PC-3 (cell line): ENCODE results near the gene COX7A2L. TPM values are rescaled to one million over a fixed set of nuclear protein-coding genes. Genes with fewer than 3 reads are reported as not detected.

Experiments
- ATAC-seq: fragments of 200-7000 bp; cut with Tn5 transposase; 2 replicates; pipeline ENCODE4 v1.9.1; 2020; ENCODE audit warnings: mild to moderate bottlenecking, moderate library complexity
- BruUV-seq: library from RNA; stranded (reverse); fragments of 400-500 nt; replicated peaks from 2 replicates; lab custom pipeline; 2021; lab: Mats Ljungman, UMichigan
- CTCF ChIA-PET: fragments of 300-600 bp; sonication (Branson Sonifier 250); formaldehyde crosslinking; loops from one replicate; lab custom pipeline; 2022; ENCODE audit warnings: antibody characterized with exemption; lab: Charles Lee
- POLR2A ChIA-PET: fragments of 300-600 bp; sonication (Branson Sonifier 250); formaldehyde crosslinking; loops from one replicate; lab custom pipeline; 2022; ENCODE audit warnings: antibody characterized with exemption; ENCODE audit not compliant: unreplicated experiment; lab: Charles Lee
- DNase-seq: peaks from one replicate; pipeline ENCODE4 v3.0.0-alpha.2; 2015
- H2AFZ ChIP-seq: fragments of 300-600 bp; sonication (generic); 2 replicates; pipeline ENCODE4 v1.6.0; 2016; ENCODE audit warnings: antibody characterized with exemption, low read length
- H3F3A ChIP-seq: fragments of 300-600 bp; sonication (generic); one replicate; pipeline ENCODE4 v1.6.0; 2017; ENCODE audit warnings: antibody characterized with exemption, low read length, control low read depth, mild to moderate bottlenecking; ENCODE audit not compliant: unreplicated experiment
- H3K27ac ChIP-seq: fragments of 300-600 bp; sonication (generic); 2 replicates; pipeline ENCODE4 v1.5.1; 2016; ENCODE audit warnings: mild to moderate bottlenecking, low read length
- H3K27me3 ChIP-seq: fragments of 300-600 bp; sonication (generic); 2 replicates; pipeline ENCODE4 v1.6.1; 2016; ENCODE audit warnings: low read length, mixed read lengths
- H3K36me3 ChIP-seq: fragments of 300-600 bp; sonication (generic); 2 replicates; pipeline ENCODE4 v1.6.1; 2016; ENCODE audit warnings: low read depth, mixed run types, low read length, mixed read lengths
- H3K4me1 ChIP-seq: fragments of 300-600 bp; sonication (generic); 2 replicates; pipeline ENCODE4 v1.5.1; 2016; ENCODE audit warnings: low read length; ENCODE audit not compliant: insufficient read depth
- H3K4me2 ChIP-seq: fragments of 300-600 bp; sonication (generic); 2 replicates; pipeline ENCODE4 v1.6.0; 2016; ENCODE audit warnings: low read length
- H3K4me3 ChIP-seq: fragments of 300-600 bp; sonication (generic); 2 replicates; pipeline ENCODE4 v1.5.1; 2016; ENCODE audit warnings: mild to moderate bottlenecking, low read length, mixed read lengths
- H3K79me2 ChIP-seq: fragments of 300-600 bp; sonication (generic); 2 replicates; pipeline ENCODE4 v1.6.1; 2017; ENCODE audit warnings: low read length, mixed read lengths
- H3K9ac ChIP-seq: fragments of 300-600 bp; sonication (generic); 2 replicates; pipeline ENCODE4 v1.6.0; 2016; ENCODE audit warnings: mild to moderate bottlenecking, low read length
- H3K9me2 ChIP-seq: fragments of 300-600 bp; sonication (generic); replicated peaks from 2 replicates; pipeline ENCODE4 v1.6.1; 2016; ENCODE audit warnings: mixed run types, low read length, mixed read lengths
- H3K9me3 ChIP-seq: fragments of 300-600 bp; sonication (generic); 2 replicates; pipeline ENCODE4 v1.6.1; 2016; ENCODE audit warnings: low read length, mixed read lengths
- H4K20me1 ChIP-seq: fragments of 300-600 bp; sonication (generic); 2 replicates; pipeline ENCODE4 v1.6.1; 2016; ENCODE audit warnings: low read length, mixed read lengths
- CTCF ChIP-seq: fragments of 300-600 bp; sonication (generic); conservative IDR thresholded peaks from 2 replicates; pipeline ENCODE4 v1.5.1; 2017; ENCODE audit warnings: antibody characterized with exemption, low read depth, mild to moderate bottlenecking, low read length
- EZH2 ChIP-seq: fragments of 300-600 bp; sonication (generic); IDR thresholded peaks from one replicate; pipeline ENCODE4 v1.6.1; 2017; ENCODE audit warnings: antibody characterized with exemption, mild to moderate bottlenecking, low read length; ENCODE audit not compliant: unreplicated experiment
- EZH2phosphoT487 ChIP-seq: fragments of 300-600 bp; sonication (generic); IDR thresholded peaks from 2 replicates; pipeline ENCODE4 v1.6.1; 2018; ENCODE audit warnings: mild to moderate bottlenecking, antibody characterized with exemption, low read length, borderline replicate concordance
- intact Hi-C: fragments of 100-400 bp; cut with micrococcal nuclease; formaldehyde crosslinking; loops from 2 replicates; pipeline ENCODE4 v1.9.0; 2023
- total RNA-seq: library from RNA; depleted of rRNA; stranded (reverse); fragments of >200 nt; gene quantifications from 2 replicates; pipeline ENCODE4 v1.2.3, GENCODE V29; 2014

The COX7A2L gene
- total RNA-seq, 1 experiment from 2014 or later: 120 TPM

DNA sequence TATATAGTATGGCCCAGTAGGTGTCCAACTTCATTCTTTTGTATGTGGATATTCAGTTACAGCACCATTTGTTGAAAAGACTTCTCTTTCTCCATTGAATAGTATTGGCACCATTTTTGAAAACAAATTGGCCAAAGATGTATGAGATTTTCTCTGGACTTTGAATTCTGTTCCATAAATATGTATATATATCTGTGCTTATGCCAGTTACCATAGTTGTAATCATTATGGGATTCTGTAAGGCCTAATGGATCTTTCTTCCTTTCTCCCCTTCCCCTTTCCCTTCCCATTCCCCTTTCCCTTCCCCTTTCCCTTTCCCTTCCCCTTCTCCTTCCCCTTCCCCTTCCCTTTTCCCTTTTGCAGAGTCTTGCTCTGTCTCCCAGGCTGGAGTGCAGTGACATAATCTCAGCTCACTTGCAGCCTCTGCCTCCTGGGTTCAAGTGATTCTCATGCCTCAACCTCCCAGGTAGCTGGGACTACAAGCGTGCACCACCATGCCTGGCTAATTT is 51.0 kb downstream of the COX7A2L start:
- Histone ChIP-seq H3K9me3 (no peaks in the 10 kb centered on the region), H3K27ac (no peak overlapping the region), H3F3A (no peaks in the 10 kb centered on the region), H3K27me3 (no peaks in the 10 kb centered on the region), H3K4me2 (no peak overlapping the region), H3K9ac (no peak overlapping the region), H3K4me1 (peaks cover 8% of the 10 kb centered on the region), H4K20me1 (no peaks in the 10 kb centered on the region), H2AFZ (no peak overlapping the region), H3K9me2 (no peaks in the 10 kb centered on the region), H3K36me3 (no peaks in the 10 kb centered on the region), H3K4me3 (no peak overlapping the region), H3K79me2 (no peaks in the 10 kb centered on the region)
- TF ChIP-seq EZH2 (no peak), EZH2phosphoT487 (no peak), CTCF (no peak)
- intact Hi-C loops: no loop called here
- ATAC-seq: no peak
- DNase-seq: no peak
- ChIA-PET POLR2A (no interaction called here), CTCF (no interaction called here)
- no TSS peak for BruUV-seq

DNA sequence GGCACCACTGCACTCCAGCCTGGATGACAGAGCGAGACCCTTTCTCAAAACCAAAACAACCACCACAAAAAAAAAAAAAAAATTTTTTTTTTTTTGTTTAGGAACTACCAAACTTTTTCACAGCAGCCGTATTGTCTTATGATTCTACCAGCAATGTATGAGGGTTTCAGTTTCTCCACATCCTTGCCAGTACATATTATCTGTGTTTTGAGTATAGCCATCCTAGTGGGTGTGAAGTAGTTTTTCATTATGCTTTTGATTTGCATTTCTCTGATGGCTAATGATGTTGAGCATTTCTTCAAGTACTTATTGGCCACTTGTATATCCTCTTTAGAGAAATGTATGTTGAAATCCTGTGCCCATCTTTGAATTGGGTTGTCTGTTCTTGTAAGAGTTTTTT is 51.7 kb downstream of the COX7A2L start:
- Histone ChIP-seq H3K4me2 (no peak overlapping the region), H3K27ac (no peak overlapping the region), H3K4me3 (no peak overlapping the region), H3K9me2 (no peaks in the 10 kb centered on the region), H3K27me3 (no peaks in the 10 kb centered on the region), H4K20me1 (no peaks in the 10 kb centered on the region), H3K36me3 (no peaks in the 10 kb centered on the region), H3K9ac (no peak overlapping the region), H3F3A (no peaks in the 10 kb centered on the region), H3K9me3 (no peaks in the 10 kb centered on the region), H3K4me1 (peaks cover under 1% of the 10 kb centered on the region; the same call in 1 of the 2 replicates), H3K79me2 (no peaks in the 10 kb centered on the region), H2AFZ (no peak overlapping the region)
- CTCF ChIA-PET: no interaction called here
- BruUV-seq: no TSS peak
- intact Hi-C loops: no loop called here
- POLR2A ChIA-PET: no interaction called here
- DNase-seq (no peak), ATAC-seq (no peak)
- no peak for TF ChIP-seq CTCF
- TF ChIP-seq EZH2phosphoT487: no peak
- TF ChIP-seq EZH2: no peak

- DNase-seq (no peak), ATAC-seq (no peak)
- H3K9me3 ChIP-seq: no peaks in the 10 kb centered on the region
- H4K20me1 ChIP-seq: no peaks in the 10 kb centered on the region
- H3K4me2 ChIP-seq: no peak overlapping the region
- H3K27ac ChIP-seq: no peak overlapping the region
- ChIA-PET POLR2A (no interaction called here), CTCF (no interaction called here)
- intact Hi-C loops: no loop called here
- BruUV-seq: no TSS peak
- no peak overlapping the region for H3K9ac ChIP-seq
- no peaks in the 10 kb centered on the region; the same call in 1 of the 2 replicates for H3K4me1 ChIP-seq
- no peaks in the 10 kb centered on the region for H3F3A ChIP-seq
- no peak overlapping the region for H3K4me3 ChIP-seq
- H2AFZ ChIP-seq: no peak overlapping the region
- TF ChIP-seq EZH2phosphoT487 (no peak), EZH2 (no peak), CTCF (no peak)
- H3K36me3 ChIP-seq: peaks cover 6% of the 10 kb centered on the region; the same call in 1 of the 2 replicates
- no peaks in the 10 kb centered on the region for H3K9me2 ChIP-seq
- H3K79me2 ChIP-seq: no peaks in the 10 kb centered on the region
- no peaks in the 10 kb centered on the region for H3K27me3 ChIP-seq
Observed at GRCh38 chr2:42307180-42307579, 53.8 kb downstream of the COX7A2L start.
